Heart left ventricle (tissue), 13 donors: ENCODE data around the gene DNER.

Experiments used
- POLR2A ChIP-seq, 2 donors: fragments of 450-650 bp; IDR thresholded peaks; one replicate each; pipeline ENCODE4 v1.6.1; 2017; ENCODE audit warnings: antibody characterized with exemption in 2 of 2, mild to moderate bottlenecking in 2 of 2, moderate library complexity in 2 of 2
- TF ChIP-seq, protein P1 (sequence below), 12 donors: fragments of 200-600 bp; sonication (generic) in 4 of 12; IDR thresholded peaks; one replicate each; pipeline versions ENCODE4 v1.5.0 to v1.8.0; 2018 to 2022; ENCODE audit warnings: antibody characterized with exemption in 12 of 12, mild to moderate bottlenecking in 5 of 12
- donor health status: ischemic (EF 13 %, LVEDD 7.1; RV severe dilation, severe dysfunction).
- donor health status: DM: no; HTN: yes; CAD: no.
- donor health status: DM: no; HTN: no; CAD: no.
- donor health status: ischemic (EF 25% LVEDD 6.9; RV normal size, moderate dysfunction).
- donor health status: ischemic (EF 25% LVEDD 5.7; RV mildly dilated, moderate dysfunction).
- donor health status: ischemic (EF 35%, LVEDD 5.7; RV mildly dilated, moderate dysfunction).
- donor health status: nonischemic (EF 11% LVEDD 7.7; RV severe dilation, severe dysfunction).
- donor health status: DM: yes; HTN: yes; CAD: no.
- donor health status: PGD.
- donor health status: ischemic (EF 29% LVEDD 5.4; RV normal size, mild dysfunction).
- donor health status: nonischemic (EF 23%, LVEDD 6.1; RV moderate dilation, normal function).

DNA sequence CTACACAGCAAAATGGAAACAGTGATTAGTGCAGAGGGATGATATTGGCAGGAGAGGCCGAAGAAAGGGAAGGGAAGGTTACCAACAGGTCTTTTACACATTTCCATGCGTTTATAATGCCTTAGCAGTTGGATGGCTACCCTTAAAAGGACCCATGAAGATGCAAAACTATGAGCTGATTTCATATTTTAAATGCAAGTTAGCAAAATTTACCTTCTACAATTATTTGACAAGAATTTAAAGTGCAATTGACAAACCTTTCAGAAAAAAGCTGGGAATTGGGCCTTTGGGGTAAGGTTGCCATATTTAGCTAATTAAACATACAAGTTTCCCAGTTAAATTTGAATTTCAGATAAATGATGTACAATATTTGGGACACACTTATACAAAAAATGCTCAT is 13.3 kb downstream of the DNER start:
- TF ChIP-seq, protein P1, sequence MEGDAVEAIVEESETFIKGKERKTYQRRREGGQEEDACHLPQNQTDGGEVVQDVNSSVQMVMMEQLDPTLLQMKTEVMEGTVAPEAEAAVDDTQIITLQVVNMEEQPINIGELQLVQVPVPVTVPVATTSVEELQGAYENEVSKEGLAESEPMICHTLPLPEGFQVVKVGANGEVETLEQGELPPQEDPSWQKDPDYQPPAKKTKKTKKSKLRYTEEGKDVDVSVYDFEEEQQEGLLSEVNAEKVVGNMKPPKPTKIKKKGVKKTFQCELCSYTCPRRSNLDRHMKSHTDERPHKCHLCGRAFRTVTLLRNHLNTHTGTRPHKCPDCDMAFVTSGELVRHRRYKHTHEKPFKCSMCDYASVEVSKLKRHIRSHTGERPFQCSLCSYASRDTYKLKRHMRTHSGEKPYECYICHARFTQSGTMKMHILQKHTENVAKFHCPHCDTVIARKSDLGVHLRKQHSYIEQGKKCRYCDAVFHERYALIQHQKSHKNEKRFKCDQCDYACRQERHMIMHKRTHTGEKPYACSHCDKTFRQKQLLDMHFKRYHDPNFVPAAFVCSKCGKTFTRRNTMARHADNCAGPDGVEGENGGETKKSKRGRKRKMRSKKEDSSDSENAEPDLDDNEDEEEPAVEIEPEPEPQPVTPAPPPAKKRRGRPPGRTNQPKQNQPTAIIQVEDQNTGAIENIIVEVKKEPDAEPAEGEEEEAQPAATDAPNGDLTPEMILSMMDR (IDR thresholded peaks at IDR 0.05) = no peak
- TF ChIP-seq POLR2A (IDR thresholded peaks at IDR 0.05) = no peak
